ENCODE measurements around the gene ZSCAN20. TPM values are rescaled to one million over a fixed set of nuclear protein-coding genes. Genes with fewer than 3 reads are reported as not detected.
"Not testable (repeated sequence)": the region's sequence is repeated elsewhere in the genome, so short reads cannot be mapped to it uniquely, and the experiment has no call there.

ZSCAN20 gene
- total and polyA plus RNA-seq, 7 donors = 0.69 to 8.2 (median 5.8) TPM

GRCh38 chr1:33508151-33508550, 35.7 kb downstream of the ZSCAN20 start:
- DNase-seq = no peak
- Histone ChIP-seq H3K36me3 (no peaks in the 10 kb centered on the region), H3K9me3 (no peaks in the 10 kb centered on the region), H3K27ac (no peak overlapping the region), H3K27me3 (no peaks in the 10 kb centered on the region), H3K4me1 (no peaks in the 10 kb centered on the region), H3K4me3 (no peak overlapping the region)
- 26 to 76% methylated on average over 1 of the region's 1 CpG for WGBS, 2 donors
- no peak for TF ChIP-seq EP300 (IDR thresholded peaks at IDR 0.05)
- TF ChIP-seq POLR2A (IDR thresholded peaks at IDR 0.05) = no peak
- intact Hi-C loops (cut with DNase I) = no loop called here

GRCh38 chr1:33509276-33509675, 36.8 kb downstream of the ZSCAN20 start:
- H3K36me3 ChIP-seq; H3K27ac ChIP-seq; H3K27me3 ChIP-seq; H3K9me3 ChIP-seq; DNase-seq; H3K4me1 ChIP-seq; H3K4me3 ChIP-seq; intact Hi-C loops (cut with DNase I): not testable (repeated sequence)
- WGBS, 2 donors = 92 to 94% methylated on average over 24 of the region's 24 CpGs

GRCh38 chr1:33512226-33513011, 40.0 kb downstream of the ZSCAN20 start:
- Histone ChIP-seq H3K27me3 (no peaks in the 10 kb centered on the region), H3K4me1 (no peaks in the 10 kb centered on the region), H3K9me3 (no peaks in the 10 kb centered on the region), H3K4me3 (no peak overlapping the region), H3K36me3 (no peaks in the 10 kb centered on the region), H3K27ac (no peak overlapping the region)
- TF ChIP-seq CTCF (IDR thresholded peaks at IDR 0.05) (no peak), POLR2A (IDR thresholded peaks at IDR 0.05) (no peak), EP300 (IDR thresholded peaks at IDR 0.05) (no peak), POLR2AphosphoS5 (IDR thresholded peaks at IDR 0.05) (no peak)
- 72 to 85% methylated on average over 6 of the region's 6 CpGs for WGBS, 2 donors
- no peak for DNase-seq
- intact Hi-C loops (cut with DNase I) = no loop called here

GRCh38 chr1:33515112-33515511, 42.7 kb downstream of the ZSCAN20 start:
- Histone ChIP-seq H3K27ac (no peak overlapping the region), H3K36me3 (no peaks in the 10 kb centered on the region), H3K4me1 (no peaks in the 10 kb centered on the region), H3K4me3 (no peak overlapping the region), H3K27me3 (no peaks in the 10 kb centered on the region), H3K9me3 (no peaks in the 10 kb centered on the region)
- DNase-seq = no peak
- intact Hi-C loops (cut with DNase I) = no loop called here
- TF ChIP-seq POLR2AphosphoS5 (IDR thresholded peaks at IDR 0.05) (no peak), EP300 (IDR thresholded peaks at IDR 0.05) (no peak), POLR2A (IDR thresholded peaks at IDR 0.05) (no peak), CTCF (IDR thresholded peaks at IDR 0.05) (no peak)
- WGBS, 2 donors = 83 to 85% methylated on average over 8 of the region's 8 CpGs

GRCh38 chr1:33515607-33516006, 43.2 kb downstream of the ZSCAN20 start:
- no peak overlapping the region for H3K27ac ChIP-seq
- H3K27me3 ChIP-seq = no peaks in the 10 kb centered on the region
- H3K4me3 ChIP-seq = no peak overlapping the region
- no peaks in the 10 kb centered on the region for H3K4me1 ChIP-seq
- intact Hi-C loops (cut with DNase I) = no loop called here
- WGBS, 2 donors = 46 to 67% methylated on average over 2 of the region's 2 CpGs
- DNase-seq = no peak
- H3K9me3 ChIP-seq = no peaks in the 10 kb centered on the region
- H3K36me3 ChIP-seq = no peaks in the 10 kb centered on the region
- TF ChIP-seq CTCF (IDR thresholded peaks at IDR 0.05) = no peak
- no peak for TF ChIP-seq POLR2A (IDR thresholded peaks at IDR 0.05)

GRCh38 chr1:33516428-33516827, 44.0 kb downstream of the ZSCAN20 start:
- Histone ChIP-seq H3K27me3 (no peaks in the 10 kb centered on the region), H3K27ac (no peak overlapping the region), H3K36me3 (no peaks in the 10 kb centered on the region), H3K4me1 (no peaks in the 10 kb centered on the region), H3K9me3 (no peaks in the 10 kb centered on the region), H3K4me3 (no peak overlapping the region)
- WGBS, 2 donors = 74 to 83% methylated on average over 9 of the region's 9 CpGs
- TF ChIP-seq CTCF (IDR thresholded peaks at IDR 0.05) (no peak), POLR2A (IDR thresholded peaks at IDR 0.05) (no peak), POLR2AphosphoS5 (IDR thresholded peaks at IDR 0.05) (no peak), EP300 (IDR thresholded peaks at IDR 0.05) (no peak)
- intact Hi-C loops (cut with DNase I) = no loop called here
- DNase-seq = no peak
